ENCODE measurements around the gene LEPROT. TPM values are rescaled to one million over a fixed set of nuclear protein-coding genes. Genes with fewer than 3 reads are reported as not detected.

The LEPROT gene
- total and polyA plus RNA-seq, 2 experiments from 2014 or later, result 22.9 to 24.9 TPM

DNA sequence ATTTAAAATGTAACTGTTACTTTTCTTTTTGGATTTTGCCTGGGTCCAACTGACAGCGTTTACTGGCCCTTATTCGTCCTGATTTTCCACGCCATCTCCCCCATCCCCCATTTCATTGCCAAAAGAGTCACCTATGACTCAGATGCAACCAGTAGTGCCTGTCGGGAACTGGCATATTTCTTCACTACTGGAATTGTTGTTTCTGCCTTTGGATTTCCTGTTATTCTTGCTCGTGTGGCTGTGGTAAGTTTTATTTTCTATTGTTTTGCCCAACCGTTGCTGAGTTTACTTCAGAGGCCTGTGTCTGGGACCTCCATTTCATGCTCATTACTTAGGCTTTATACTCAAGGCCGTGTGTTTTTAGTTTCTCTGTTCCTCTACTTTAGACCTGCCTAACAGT lies 9.3 kb downstream of the LEPROT start:
- no peak overlapping the region for H3K27ac ChIP-seq (ENCODE audit: low read depth)
- no peak for ATAC-seq
- no peaks in the 10 kb centered on the region for H4K20me1 ChIP-seq (replicated peaks; ENCODE audit: insufficient read depth)
- DNase-seq (ENCODE audit: low spot score), result no peak
- peaks cover 43% of the 10 kb centered on the region for H3K4me1 Mint-ChIP-seq
- peak overlapping the region; percentile 46; the same call in 1 of the 2 replicates for H3K27ac Mint-ChIP-seq
- TF ChIP-seq ZNF114 (CRISPR knock-in tag; IDR thresholded peaks at IDR 0.05) (no peak), JUNB (IDR thresholded peaks at IDR 0.05; ENCODE audit: unreplicated experiment) (no peak)
- H2AFZ ChIP-seq, result no peak overlapping the region
- no peaks in the 10 kb centered on the region for H3K9me3 Mint-ChIP-seq
- H3F3A ChIP-seq (replicated peaks; ENCODE audit: low read depth), result no peaks in the 10 kb centered on the region
- no peaks in the 10 kb centered on the region for H3K27me3 Mint-ChIP-seq (ENCODE audit: insufficient read depth, low read depth, poor library complexity)
- H3K4me2 ChIP-seq, result no peak overlapping the region
- H3K4me1 ChIP-seq (ENCODE audit: insufficient read depth), result peaks cover 38% of the 10 kb centered on the region
- no peak overlapping the region for H3K4me3 Mint-ChIP-seq
- peaks cover 7% of the 10 kb centered on the region; the same call in 1 of the 2 replicates for H3K79me2 ChIP-seq (replicated peaks; ENCODE audit: insufficient read depth)
- H3K9me2 ChIP-seq (ENCODE audit: insufficient read depth), result no peaks in the 10 kb centered on the region
- no peaks in the 10 kb centered on the region for H3K36me3 ChIP-seq (ENCODE audit: insufficient read depth)
- H3K36me3 Mint-ChIP-seq (ENCODE audit: low read depth), result peaks cover 17% of the 10 kb centered on the region
- no peak overlapping the region for H3K4me3 ChIP-seq
- no peaks in the 10 kb centered on the region for H3K27me3 ChIP-seq (ENCODE audit: insufficient read depth)

DNA sequence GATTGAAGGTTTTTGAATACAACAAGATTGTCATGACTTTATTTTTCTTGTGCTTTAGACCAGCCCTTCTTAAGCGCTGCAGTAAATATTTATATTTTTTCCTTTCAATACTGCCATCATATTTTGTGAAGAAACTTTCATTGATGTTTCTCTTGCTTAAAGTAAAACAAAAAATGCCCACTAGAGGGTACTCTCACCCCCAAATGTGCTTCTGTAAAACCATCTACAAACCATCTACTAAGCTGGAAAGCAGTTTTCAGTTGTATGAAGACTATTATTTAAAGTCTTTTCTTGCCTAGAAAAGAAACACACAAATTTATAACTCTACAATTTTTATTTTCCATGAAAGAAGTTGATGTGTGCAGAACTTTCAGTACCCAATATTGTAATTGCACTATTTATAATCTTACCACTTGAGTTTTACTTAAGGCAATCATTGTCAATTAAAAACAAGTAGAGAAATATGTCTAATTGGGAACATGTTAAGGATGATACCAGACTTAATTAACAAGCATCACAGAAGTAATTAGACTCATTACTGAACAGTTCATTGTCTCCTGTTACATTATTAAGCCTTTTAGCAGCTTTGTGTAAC lies 10.7 kb downstream of the LEPROT start:
- ATAC-seq, result peak; percentile 17; the same call in 1 of the 3 replicates
- no peak overlapping the region for H3K4me2 ChIP-seq
- H3K4me3 ChIP-seq, result no peak overlapping the region
- TF ChIP-seq, protein P1, sequence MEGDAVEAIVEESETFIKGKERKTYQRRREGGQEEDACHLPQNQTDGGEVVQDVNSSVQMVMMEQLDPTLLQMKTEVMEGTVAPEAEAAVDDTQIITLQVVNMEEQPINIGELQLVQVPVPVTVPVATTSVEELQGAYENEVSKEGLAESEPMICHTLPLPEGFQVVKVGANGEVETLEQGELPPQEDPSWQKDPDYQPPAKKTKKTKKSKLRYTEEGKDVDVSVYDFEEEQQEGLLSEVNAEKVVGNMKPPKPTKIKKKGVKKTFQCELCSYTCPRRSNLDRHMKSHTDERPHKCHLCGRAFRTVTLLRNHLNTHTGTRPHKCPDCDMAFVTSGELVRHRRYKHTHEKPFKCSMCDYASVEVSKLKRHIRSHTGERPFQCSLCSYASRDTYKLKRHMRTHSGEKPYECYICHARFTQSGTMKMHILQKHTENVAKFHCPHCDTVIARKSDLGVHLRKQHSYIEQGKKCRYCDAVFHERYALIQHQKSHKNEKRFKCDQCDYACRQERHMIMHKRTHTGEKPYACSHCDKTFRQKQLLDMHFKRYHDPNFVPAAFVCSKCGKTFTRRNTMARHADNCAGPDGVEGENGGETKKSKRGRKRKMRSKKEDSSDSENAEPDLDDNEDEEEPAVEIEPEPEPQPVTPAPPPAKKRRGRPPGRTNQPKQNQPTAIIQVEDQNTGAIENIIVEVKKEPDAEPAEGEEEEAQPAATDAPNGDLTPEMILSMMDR (conservative IDR thresholded peaks at IDR 0.05; ENCODE audit: low read depth in 2 of 2), result peak; percentile 59 to 89
- no peak for TF ChIP-seq NANOG (IDR thresholded peaks at IDR 0.05; ENCODE audit: borderline replicate concordance)
- H4K20me1 ChIP-seq (replicated peaks; ENCODE audit: insufficient read depth), result no peaks in the 10 kb centered on the region
- DNase-seq (ENCODE audit: low spot score), result peak; percentile 75
- H3K4me1 Mint-ChIP-seq, result peaks cover 40% of the 10 kb centered on the region
- H3K27me3 ChIP-seq (ENCODE audit: insufficient read depth), result no peaks in the 10 kb centered on the region
- no peaks in the 10 kb centered on the region for H3K79me2 ChIP-seq (replicated peaks; ENCODE audit: insufficient read depth)
- H3K36me3 Mint-ChIP-seq (ENCODE audit: low read depth), result peaks cover 8% of the 10 kb centered on the region
- no peaks in the 10 kb centered on the region for H3F3A ChIP-seq (replicated peaks; ENCODE audit: low read depth)
- no peaks in the 10 kb centered on the region for H3K9me2 ChIP-seq (ENCODE audit: insufficient read depth)
- peak overlapping the region; percentile 57; the same call in 1 of the 2 replicates for H3K27ac ChIP-seq (ENCODE audit: low read depth)
- no peak overlapping the region for H3K27ac Mint-ChIP-seq
- H2AFZ ChIP-seq, result no peak overlapping the region
- peaks cover 26% of the 10 kb centered on the region for H3K4me1 ChIP-seq (ENCODE audit: insufficient read depth)
- no peaks in the 10 kb centered on the region for H3K27me3 Mint-ChIP-seq (ENCODE audit: insufficient read depth, low read depth, poor library complexity)
- H3K4me3 Mint-ChIP-seq, result no peak overlapping the region
- no peaks in the 10 kb centered on the region for H3K36me3 ChIP-seq (ENCODE audit: insufficient read depth)
- H3K9me3 Mint-ChIP-seq, result no peaks in the 10 kb centered on the region

DNA sequence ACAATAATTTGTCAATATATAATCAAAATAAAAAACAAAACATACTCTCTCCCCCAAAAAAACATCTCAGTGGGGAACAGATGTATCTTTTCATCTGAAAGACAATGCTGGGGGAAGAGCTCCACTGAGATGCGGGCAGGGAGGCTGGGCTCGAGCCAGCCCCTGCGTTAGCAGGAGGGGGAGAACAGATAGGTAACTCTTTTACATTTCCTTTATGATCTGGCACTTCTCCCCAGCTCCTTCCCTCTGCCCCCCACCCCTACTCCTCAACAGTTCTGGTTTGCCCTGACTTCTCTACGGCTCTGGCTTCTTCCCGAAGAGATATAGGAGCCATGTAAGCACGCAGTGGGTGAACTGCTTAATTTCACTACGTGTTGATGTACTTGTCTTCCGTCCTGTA lies 12.4 kb downstream of the LEPROT start:
- DNase-seq (ENCODE audit: low spot score), result peak; percentile 52
- Mint-ChIP-seq H3K36me3 (ENCODE audit: low read depth) (peaks cover 4% of the 10 kb centered on the region; the same call in 1 of the 3 replicates), H3K27ac (no peak overlapping the region), H3K27me3 (ENCODE audit: insufficient read depth, low read depth, poor library complexity) (peaks cover 2% of the 10 kb centered on the region), H3K4me1 (peaks cover 40% of the 10 kb centered on the region), H3K4me3 (peak overlapping the region; percentile 41), H3K9me3 (no peaks in the 10 kb centered on the region)
- Histone ChIP-seq H3K27ac (ENCODE audit: low read depth) (no peak overlapping the region), H3K4me1 (ENCODE audit: insufficient read depth) (peaks cover 25% of the 10 kb centered on the region), H3F3A (replicated peaks; ENCODE audit: low read depth) (no peaks in the 10 kb centered on the region), H3K79me2 (replicated peaks; ENCODE audit: insufficient read depth) (no peaks in the 10 kb centered on the region), H4K20me1 (replicated peaks; ENCODE audit: insufficient read depth) (no peaks in the 10 kb centered on the region), H2AFZ (no peak overlapping the region), H3K4me2 (peak overlapping the region; percentile 48), H3K9me2 (ENCODE audit: insufficient read depth) (no peaks in the 10 kb centered on the region), H3K4me3 (0 out of 2 replicates have a peak overlapping the region, but pooled peaks have one; percentile 14), H3K36me3 (ENCODE audit: insufficient read depth) (no peaks in the 10 kb centered on the region), H3K27me3 (ENCODE audit: insufficient read depth) (no peaks in the 10 kb centered on the region)
- TF ChIP-seq, protein P2, sequence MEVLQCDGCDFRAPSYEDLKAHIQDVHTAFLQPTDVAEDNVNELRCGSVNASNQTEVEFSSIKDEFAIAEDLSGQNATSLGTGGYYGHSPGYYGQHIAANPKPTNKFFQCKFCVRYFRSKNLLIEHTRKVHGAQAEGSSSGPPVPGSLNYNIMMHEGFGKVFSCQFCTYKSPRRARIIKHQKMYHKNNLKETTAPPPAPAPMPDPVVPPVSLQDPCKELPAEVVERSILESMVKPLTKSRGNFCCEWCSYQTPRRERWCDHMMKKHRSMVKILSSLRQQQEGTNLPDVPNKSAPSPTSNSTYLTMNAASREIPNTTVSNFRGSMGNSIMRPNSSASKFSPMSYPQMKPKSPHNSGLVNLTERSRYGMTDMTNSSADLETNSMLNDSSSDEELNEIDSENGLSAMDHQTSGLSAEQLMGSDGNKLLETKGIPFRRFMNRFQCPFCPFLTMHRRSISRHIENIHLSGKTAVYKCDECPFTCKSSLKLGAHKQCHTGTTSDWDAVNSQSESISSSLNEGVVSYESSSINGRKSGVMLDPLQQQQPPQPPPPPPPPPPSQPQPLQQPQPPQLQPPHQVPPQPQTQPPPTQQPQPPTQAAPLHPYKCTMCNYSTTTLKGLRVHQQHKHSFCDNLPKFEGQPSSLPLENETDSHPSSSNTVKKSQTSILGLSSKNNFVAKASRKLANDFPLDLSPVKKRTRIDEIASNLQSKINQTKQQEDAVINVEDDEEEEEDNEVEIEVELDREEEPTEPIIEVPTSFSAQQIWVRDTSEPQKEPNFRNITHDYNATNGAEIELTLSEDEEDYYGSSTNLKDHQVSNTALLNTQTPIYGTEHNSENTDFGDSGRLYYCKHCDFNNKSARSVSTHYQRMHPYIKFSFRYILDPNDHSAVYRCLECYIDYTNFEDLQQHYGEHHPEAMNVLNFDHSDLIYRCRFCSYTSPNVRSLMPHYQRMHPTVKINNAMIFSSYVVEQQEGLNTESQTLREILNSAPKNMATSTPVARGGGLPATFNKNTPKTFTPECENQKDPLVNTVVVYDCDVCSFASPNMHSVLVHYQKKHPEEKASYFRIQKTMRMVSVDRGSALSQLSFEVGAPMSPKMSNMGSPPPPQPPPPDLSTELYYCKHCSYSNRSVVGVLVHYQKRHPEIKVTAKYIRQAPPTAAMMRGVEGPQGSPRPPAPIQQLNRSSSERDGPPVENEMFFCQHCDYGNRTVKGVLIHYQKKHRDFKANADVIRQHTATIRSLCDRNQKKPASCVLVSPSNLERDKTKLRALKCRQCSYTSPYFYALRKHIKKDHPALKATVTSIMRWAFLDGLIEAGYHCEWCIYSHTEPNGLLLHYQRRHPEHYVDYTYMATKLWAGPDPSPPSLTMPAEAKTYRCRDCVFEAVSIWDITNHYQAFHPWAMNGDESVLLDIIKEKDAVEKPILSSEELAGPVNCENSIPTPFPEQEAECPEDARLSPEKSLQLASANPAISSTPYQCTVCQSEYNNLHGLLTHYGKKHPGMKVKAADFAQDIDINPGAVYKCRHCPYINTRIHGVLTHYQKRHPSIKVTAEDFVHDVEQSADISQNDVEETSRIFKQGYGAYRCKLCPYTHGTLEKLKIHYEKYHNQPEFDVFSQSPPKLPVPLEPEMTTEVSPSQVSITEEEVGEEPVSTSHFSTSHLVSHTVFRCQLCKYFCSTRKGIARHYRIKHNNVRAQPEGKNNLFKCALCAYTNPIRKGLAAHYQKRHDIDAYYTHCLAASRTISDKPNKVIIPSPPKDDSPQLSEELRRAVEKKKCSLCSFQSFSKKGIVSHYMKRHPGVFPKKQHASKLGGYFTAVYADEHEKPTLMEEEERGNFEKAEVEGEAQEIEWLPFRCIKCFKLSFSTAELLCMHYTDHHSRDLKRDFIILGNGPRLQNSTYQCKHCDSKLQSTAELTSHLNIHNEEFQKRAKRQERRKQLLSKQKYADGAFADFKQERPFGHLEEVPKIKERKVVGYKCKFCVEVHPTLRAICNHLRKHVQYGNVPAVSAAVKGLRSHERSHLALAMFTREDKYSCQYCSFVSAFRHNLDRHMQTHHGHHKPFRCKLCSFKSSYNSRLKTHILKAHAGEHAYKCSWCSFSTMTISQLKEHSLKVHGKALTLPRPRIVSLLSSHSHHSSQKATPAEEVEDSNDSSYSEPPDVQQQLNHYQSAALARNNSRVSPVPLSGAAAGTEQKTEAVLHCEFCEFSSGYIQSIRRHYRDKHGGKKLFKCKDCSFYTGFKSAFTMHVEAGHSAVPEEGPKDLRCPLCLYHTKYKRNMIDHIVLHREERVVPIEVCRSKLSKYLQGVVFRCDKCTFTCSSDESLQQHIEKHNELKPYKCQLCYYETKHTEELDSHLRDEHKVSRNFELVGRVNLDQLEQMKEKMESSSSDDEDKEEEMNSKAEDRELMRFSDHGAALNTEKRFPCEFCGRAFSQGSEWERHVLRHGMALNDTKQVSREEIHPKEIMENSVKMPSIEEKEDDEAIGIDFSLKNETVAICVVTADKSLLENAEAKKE (CRISPR knock-in tag; IDR thresholded peaks at IDR 0.05), result no peak
- peak; percentile 93 for ATAC-seq
